ENCODE results near the gene UPB1.

DNA sequence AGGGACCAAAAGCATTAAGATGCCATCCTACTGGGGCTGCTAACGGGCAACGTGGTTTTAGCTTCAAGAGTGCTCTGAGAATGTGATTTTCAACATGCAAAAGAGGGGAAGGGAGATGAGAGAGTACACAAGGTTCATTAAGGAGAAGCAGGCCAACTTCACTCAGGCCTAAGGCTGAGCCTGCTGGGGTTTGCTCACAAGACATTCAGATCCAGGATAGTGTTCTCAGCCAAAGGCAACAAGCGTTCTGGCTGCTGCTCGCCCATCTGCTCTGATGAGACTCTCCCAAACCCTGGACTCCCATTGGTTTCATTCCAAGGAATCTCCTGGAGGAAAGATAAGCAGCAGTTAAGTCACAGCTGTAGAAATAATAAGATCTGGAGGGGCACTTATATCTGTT, 23.6 kb upstream of the UPB1 start:
- TF ChIP-seq, protein P1, sequence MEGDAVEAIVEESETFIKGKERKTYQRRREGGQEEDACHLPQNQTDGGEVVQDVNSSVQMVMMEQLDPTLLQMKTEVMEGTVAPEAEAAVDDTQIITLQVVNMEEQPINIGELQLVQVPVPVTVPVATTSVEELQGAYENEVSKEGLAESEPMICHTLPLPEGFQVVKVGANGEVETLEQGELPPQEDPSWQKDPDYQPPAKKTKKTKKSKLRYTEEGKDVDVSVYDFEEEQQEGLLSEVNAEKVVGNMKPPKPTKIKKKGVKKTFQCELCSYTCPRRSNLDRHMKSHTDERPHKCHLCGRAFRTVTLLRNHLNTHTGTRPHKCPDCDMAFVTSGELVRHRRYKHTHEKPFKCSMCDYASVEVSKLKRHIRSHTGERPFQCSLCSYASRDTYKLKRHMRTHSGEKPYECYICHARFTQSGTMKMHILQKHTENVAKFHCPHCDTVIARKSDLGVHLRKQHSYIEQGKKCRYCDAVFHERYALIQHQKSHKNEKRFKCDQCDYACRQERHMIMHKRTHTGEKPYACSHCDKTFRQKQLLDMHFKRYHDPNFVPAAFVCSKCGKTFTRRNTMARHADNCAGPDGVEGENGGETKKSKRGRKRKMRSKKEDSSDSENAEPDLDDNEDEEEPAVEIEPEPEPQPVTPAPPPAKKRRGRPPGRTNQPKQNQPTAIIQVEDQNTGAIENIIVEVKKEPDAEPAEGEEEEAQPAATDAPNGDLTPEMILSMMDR (IDR thresholded peaks at IDR 0.05): no peak
- TF ChIP-seq POLR2A (IDR thresholded peaks at IDR 0.05): no peak
